BJ (cell line): Measurements from ENCODE around the gene ARHGEF4. TPM values are rescaled to one million over a fixed set of nuclear protein-coding genes. Genes with fewer than 3 reads are reported as not detected.

Source experiments
- CTCF ChIA-PET: fragments of 350-600 bp; formaldehyde crosslinking; extraction: SDS; loops from one replicate; lab custom pipeline; 2021; ENCODE audit warnings: antibody characterized with exemption, inconsistent platforms; lab: Yijun Ruan, JAX
- POLR2A ChIA-PET: fragments of 300-600 bp; sonication (Branson Sonifier 250); formaldehyde crosslinking; extraction: SDS; loops from one replicate; lab custom pipeline; 2021; ENCODE audit warnings: antibody characterized with exemption; lab: Charles Lee
- DNase-seq: peaks from one replicate; pipeline ENCODE4 v3.0.0-alpha.2; 2011; ENCODE audit warnings: low read depth
- H3K27me3 ChIP-seq: 2 replicates; pipeline ENCODE4 v1.6.0; 2011; ENCODE audit warnings: low read length; ENCODE audit not compliant: control insufficient read depth, insufficient read depth
- H3K36me3 ChIP-seq: 2 replicates; pipeline ENCODE4 v1.5.1; 2011; ENCODE audit warnings: low read length; ENCODE audit not compliant: control insufficient read depth, insufficient read depth
- H3K4me3 ChIP-seq: 2 replicates; pipeline ENCODE4 v1.5.1; 2011; ENCODE audit warnings: low read depth, mild to moderate bottlenecking, control low read depth, low read length
- CTCF ChIP-seq: IDR thresholded peaks from 2 replicates; pipeline ENCODE4 v1.5.1; 2011; ENCODE audit warnings: low read depth, mild to moderate bottlenecking, control low read depth, inconsistent platforms, low read length, moderate library complexity; ENCODE audit not compliant: insufficient read depth
- polyA plus RNA-seq: library from polyadenylated mRNA; depleted of rRNA; stranded (reverse); fragments of >200 nt; gene quantifications from 2 replicates; pipeline ENCODE4 v1.2.3, GENCODE V29; 2011

The ARHGEF4 gene
- polyA plus RNA-seq, 1 experiment, result 15.1 TPM

- H3K36me3 ChIP-seq, result no peaks in the 10 kb centered on the region
- no peak for TF ChIP-seq CTCF
- no peak for DNase-seq
- no peak overlapping the region for H3K4me3 ChIP-seq
- ChIA-PET POLR2A (no interaction called here), CTCF (interaction anchor here (0.5 kb wide), 1 partner anchor 8 kb away, joined by 3 read pairs; no protein-coding TSS in a partner anchor)
- no peaks in the 10 kb centered on the region for H3K27me3 ChIP-seq
Measured at GRCh38 chr2:130823886-130824491, 12.7 kb upstream of the ARHGEF4 start.

GRCh38 chr2:130824492-130825061, 12.1 kb upstream of the ARHGEF4 start:
- POLR2A ChIA-PET, result no interaction called here
- CTCF ChIA-PET, result interaction anchor here (0.5 kb wide), 1 partner anchor 8 kb away, joined by 3 read pairs; no protein-coding TSS in a partner anchor
- no peak for TF ChIP-seq CTCF
- Histone ChIP-seq H3K36me3 (no peaks in the 10 kb centered on the region), H3K4me3 (no peak overlapping the region), H3K27me3 (no peaks in the 10 kb centered on the region)
- peak; percentile 31 for DNase-seq

DNA sequence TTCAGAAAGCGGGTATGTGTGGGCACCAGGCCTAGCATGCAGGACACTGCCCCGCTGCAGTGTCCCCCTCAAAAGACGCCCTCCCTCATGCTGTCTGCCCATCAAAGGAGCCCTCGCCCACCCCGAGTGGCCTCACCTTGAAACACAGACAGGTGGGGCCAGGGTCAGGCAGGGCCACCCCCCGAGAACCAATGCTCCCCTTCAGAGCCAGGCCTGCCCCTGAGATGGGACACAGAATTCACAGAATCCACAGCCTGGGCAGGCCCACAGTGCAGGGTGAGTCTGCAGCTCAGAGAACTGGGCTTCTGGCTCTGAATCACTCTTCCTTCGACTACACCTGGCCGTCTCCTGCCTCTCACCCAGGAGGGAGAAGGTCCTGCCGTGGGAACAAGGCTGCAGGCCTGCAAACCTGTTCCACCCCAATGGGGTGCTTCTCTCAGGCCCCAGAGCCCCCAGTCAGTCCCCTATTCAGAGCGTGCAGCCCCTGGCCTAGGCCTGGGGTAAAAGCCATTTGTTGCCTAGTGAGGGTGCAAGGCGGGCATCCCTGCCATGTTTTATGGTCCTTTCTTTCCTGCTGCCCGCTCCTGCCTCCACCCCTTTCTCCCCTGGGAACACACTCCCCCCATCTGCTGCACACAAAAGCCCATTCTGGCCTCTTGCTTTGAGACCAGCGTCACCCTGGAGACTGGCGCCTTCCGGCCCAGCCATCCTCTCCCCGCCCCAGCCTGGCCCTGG, 11.3 kb upstream of the ARHGEF4 start:
- DNase-seq, result no peak
- no peak for TF ChIP-seq CTCF
- H3K4me3 ChIP-seq, result no peak overlapping the region
- H3K27me3 ChIP-seq, result no peaks in the 10 kb centered on the region
- POLR2A ChIA-PET, result no interaction called here
- no peaks in the 10 kb centered on the region for H3K36me3 ChIP-seq
- CTCF ChIA-PET, result no interaction called here

DNA sequence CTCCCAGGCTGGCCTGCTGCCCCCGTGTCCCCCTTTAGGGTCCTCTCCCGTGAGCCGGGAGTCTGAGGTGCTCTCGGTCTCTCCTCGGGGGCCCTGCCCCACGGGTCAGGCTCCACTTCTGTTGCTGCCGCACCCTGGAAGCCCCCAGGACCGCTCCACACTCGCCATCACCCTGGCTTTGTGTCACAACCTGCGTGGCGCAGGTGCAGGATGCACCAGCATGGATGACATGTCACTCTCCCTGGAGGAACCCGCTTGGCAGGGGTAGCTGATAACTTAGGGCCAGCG, 10.8 kb upstream of the ARHGEF4 start:
- Histone ChIP-seq H3K27me3 (no peaks in the 10 kb centered on the region), H3K4me3 (no peak overlapping the region), H3K36me3 (no peaks in the 10 kb centered on the region)
- POLR2A ChIA-PET, result no interaction called here
- DNase-seq, result no peak
- CTCF ChIA-PET, result no interaction called here
- no peak for TF ChIP-seq CTCF

DNA sequence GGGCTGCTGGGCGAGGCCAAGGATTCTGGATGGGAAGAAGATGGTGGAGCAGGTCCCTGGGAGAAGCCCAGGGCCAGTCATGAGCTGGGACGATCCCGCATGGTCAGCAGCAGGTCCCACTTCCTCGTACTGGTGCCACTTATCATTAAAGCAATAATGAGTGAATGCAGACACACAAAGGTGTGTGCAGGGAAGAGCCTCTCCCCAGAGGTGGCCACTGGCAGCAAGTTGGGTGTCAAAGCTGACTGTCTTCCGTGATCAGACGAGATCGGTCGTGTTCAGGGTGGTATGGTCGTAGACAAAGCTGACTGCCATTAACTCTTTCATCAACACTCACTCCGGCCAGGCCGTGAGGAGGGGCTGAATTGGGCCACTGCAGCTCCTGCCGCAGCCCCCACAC, 10.3 kb upstream of the ARHGEF4 start:
- ChIA-PET POLR2A (no interaction called here), CTCF (interaction anchor here (0.7 kb wide), 1 partner anchor 29 kb away, joined by 3 read pairs; no protein-coding TSS in a partner anchor)
- Histone ChIP-seq H3K27me3 (no peaks in the 10 kb centered on the region), H3K36me3 (no peaks in the 10 kb centered on the region), H3K4me3 (no peak overlapping the region)
- no peak for DNase-seq
- TF ChIP-seq CTCF, result no peak
